Esophagus squamous epithelium (tissue), 5 donors: ENCODE measurements around the gene RAB40C. TPM values are rescaled to one million over a fixed set of nuclear protein-coding genes. Genes with fewer than 3 reads are reported as not detected.

Source experiments
- DNase-seq: peaks from one replicate; lab custom pipeline; 2025; lab: John Stamatoyannopoulos, UW
- H3K27ac ChIP-seq, 4 donors: fragments of 200-600 bp; sonication (generic); one replicate each; pipeline ENCODE4 v1.5.1; 2016 to 2019; ENCODE audit warnings: mild to moderate bottlenecking in 1 of 4
- H3K27me3 ChIP-seq, 4 donors: fragments of 200-600 bp; sonication (generic); 1 replicate in 3 of 4; 2 replicates in 1 of 4; pipeline versions ENCODE4 v1.5.1 to v1.6.0; 2017 to 2021; ENCODE audit warnings: antibody characterized with exemption in 1 of 4
- H3K36me3 ChIP-seq, 3 donors: fragments of 200-600 bp; sonication (generic); one replicate each; pipeline ENCODE4 v1.5.1; 2016 to 2019
- H3K4me1 ChIP-seq, 3 donors: fragments of 200-600 bp; sonication (generic); one replicate each; pipeline ENCODE4 v1.5.1; 2017 to 2019
- H3K4me3 ChIP-seq, 4 donors: fragments of 200-600 bp; sonication (generic); 1 replicate in 3 of 4; 2 replicates in 1 of 4; pipeline ENCODE4 v1.5.1; 2016 to 2019; ENCODE audit warnings: mild to moderate bottlenecking in 2 of 4, moderate library complexity in 1 of 4
- H3K9me3 ChIP-seq, 3 donors: fragments of 200-600 bp; sonication (generic); one replicate each; pipeline ENCODE4 v1.5.1; 2016 to 2019
- CTCF ChIP-seq, 6 experiments: fragments of 450-650 bp in 4 of 6; fragments of 200-600 bp in 2 of 6; sonication (generic) in 2 of 6; IDR thresholded peaks; one replicate each; pipeline ENCODE4 v1.5.1; 2016 to 2019; ENCODE audit warnings: antibody characterized with exemption in 6 of 6, mild to moderate bottlenecking in 4 of 6, moderate library complexity in 4 of 6
- POLR2A ChIP-seq, 4 donors: fragments of 450-650 bp; IDR thresholded peaks; one replicate each; pipeline ENCODE4 v1.6.1; 2017; ENCODE audit warnings: antibody characterized with exemption in 4 of 4, mild to moderate bottlenecking in 4 of 4, moderate library complexity in 3 of 4
- WGBS, 2 donors: methylation state at CpG; one replicate each; pipeline ENCODE4 v1.1.5; 2018; 5-methylcytosine and 5-hydroxymethylcytosine counted together
- intact Hi-C: fragments of 100-400 bp; cut with DNase I; formaldehyde crosslinking; loops from one replicate; pipeline ENCODE4 v1.15.0; 2022
- total RNA-seq, 4 donors: library from RNA; depleted of rRNA; stranded (reverse); fragments of >200 nt; gene quantifications; one replicate each; pipeline ENCODE4 v1.1.0, GENCODE V29; 2016
- donor health status: DM: yes; HTN: yes; CAD: no.

RAB40C gene
- total RNA-seq, 4 donors from 2014 or later: 14.2 to 31.4 (median 20.3) TPM

GRCh38 chr16:600781-601180 is 10.9 kb downstream of the RAB40C start:
- H3K4me3 ChIP-seq: no peak overlapping the region
- no peak overlapping the region for H3K27ac ChIP-seq
- no peak for TF ChIP-seq CTCF (IDR thresholded peaks at IDR 0.05)
- no peak for TF ChIP-seq POLR2A (IDR thresholded peaks at IDR 0.05)
- no peak for DNase-seq
- H3K36me3 ChIP-seq: peaks cover 0 to 52% (median 4%) of the 10 kb centered on the region in 3 donors
- intact Hi-C loops: no loop called here
- H3K9me3 ChIP-seq: no peaks in the 10 kb centered on the region
- no peaks in the 10 kb centered on the region for H3K27me3 ChIP-seq
- peaks cover under 1 to 11% (median 5%) of the 10 kb centered on the region in 3 donors for H3K4me1 ChIP-seq
- WGBS, 2 donors: 69% methylated on average over 7 of the region's 7 CpGs

GRCh38 chr16:603933-604332 is 14.1 kb downstream of the RAB40C start:
- Histone ChIP-seq H3K27me3 (no peaks in the 10 kb centered on the region), H3K9me3 (no peaks in the 10 kb centered on the region), H3K36me3 (peaks cover 0 to 31% (median 4%) of the 10 kb centered on the region in 3 donors), H3K27ac (no peak overlapping the region), H3K4me1 (peaks cover 0 to 26% (median 3%) of the 10 kb centered on the region in 3 donors), H3K4me3 (no peak overlapping the region)
- 80 to 91% methylated on average over 5 of the region's 5 CpGs for WGBS, 2 donors
- no peak for TF ChIP-seq POLR2A (IDR thresholded peaks at IDR 0.05)
- TF ChIP-seq CTCF (IDR thresholded peaks at IDR 0.05): no peak
- DNase-seq: no peak
- intact Hi-C loops: no loop called here

GRCh38 chr16:606656-607307 is 16.9 kb downstream of the RAB40C start:
- no peak for DNase-seq
- no peaks in the 10 kb centered on the region for H3K27me3 ChIP-seq
- no peaks in the 10 kb centered on the region for H3K9me3 ChIP-seq
- intact Hi-C loops: no loop called here
- TF ChIP-seq CTCF (IDR thresholded peaks at IDR 0.05) (no peak), POLR2A (IDR thresholded peaks at IDR 0.05) (no peak)
- no peak overlapping the region for H3K4me3 ChIP-seq
- H3K4me1 ChIP-seq: peaks cover 11 to 47% (median 12%) of the 10 kb centered on the region in 3 donors
- 84 to 88% methylated on average over 13 to 20 of the region's 22 CpGs for WGBS, 2 donors
- H3K36me3 ChIP-seq: peaks cover 0 to 7% (median 4%) of the 10 kb centered on the region in 3 donors
- H3K27ac ChIP-seq: no peak overlapping the region

GRCh38 chr16:608019-608418 is 18.2 kb downstream of the RAB40C start:
- H3K4me3 ChIP-seq: no peak overlapping the region
- no peaks in the 10 kb centered on the region for H3K9me3 ChIP-seq
- DNase-seq: no peak
- H3K36me3 ChIP-seq: peaks cover 0 to 4% (median 0%) of the 10 kb centered on the region in 3 donors
- no peaks in the 10 kb centered on the region for H3K27me3 ChIP-seq
- no peak overlapping the region for H3K27ac ChIP-seq
- intact Hi-C loops: no loop called here
- no peak for TF ChIP-seq POLR2A (IDR thresholded peaks at IDR 0.05)
- TF ChIP-seq CTCF (IDR thresholded peaks at IDR 0.05): no peak
- peaks cover 11 to 47% (median 12%) of the 10 kb centered on the region in 3 donors for H3K4me1 ChIP-seq
- 44 to 45% methylated on average over 5 to 10 of the region's 10 CpGs for WGBS, 2 donors

GRCh38 chr16:609316-609715 is 19.4 kb downstream of the RAB40C start:
- Histone ChIP-seq H3K4me3 (no peak overlapping the region), H3K27me3 (no peaks in the 10 kb centered on the region), H3K9me3 (no peaks in the 10 kb centered on the region), H3K36me3 (peaks cover 0 to 9% (median 4%) of the 10 kb centered on the region in 3 donors), H3K27ac (no peak overlapping the region), H3K4me1 (peaks cover 11 to 47% (median 12%) of the 10 kb centered on the region in 3 donors)
- no peak for TF ChIP-seq CTCF (IDR thresholded peaks at IDR 0.05)
- no peak for TF ChIP-seq POLR2A (IDR thresholded peaks at IDR 0.05)
- intact Hi-C loops: no loop called here
- DNase-seq: no peak
- 88 to 93% methylated on average over 13 of the region's 13 CpGs for WGBS, 2 donors
